NCI-H524 treated with DMSO at 0.1 percent for 48 hours (cell line): Measurements from ENCODE around the gene SPTBN1.
A peak's percentile ranks its signal among the peaks of the same experiment; 100 is the strongest.

Experiments used
- DNase-seq: peaks from one replicate; lab custom pipeline; 2025; lab: John Stamatoyannopoulos, UW

The SPTBN1 gene

GRCh38 chr2:54434711-54435110 is 21.4 kb upstream of the SPTBN1 start:
- DNase-seq: no peak

GRCh38 chr2:54435325-54436226 is 20.6 kb upstream of the SPTBN1 start:
- no peak for DNase-seq

GRCh38 chr2:54437588-54437987 is 18.5 kb upstream of the SPTBN1 start:
- DNase-seq: no peak

GRCh38 chr2:54438271-54438670 is 17.9 kb upstream of the SPTBN1 start:
- no peak for DNase-seq

- DNase-seq: no peak
These were observed 16.5 kb upstream of the SPTBN1 start for GRCh38 chr2:54439582-54439981.

GRCh38 chr2:54440050-54440449 is 16.1 kb upstream of the SPTBN1 start:
- DNase-seq: no peak

- DNase-seq: no peak
These were observed 11.6 kb upstream of the SPTBN1 start for GRCh38 chr2:54444503-54444902.

GRCh38 chr2:54446122-54446521 is 10.0 kb upstream of the SPTBN1 start:
- DNase-seq: no peak

GRCh38 chr2:54446625-54447024 is 9.5 kb upstream of the SPTBN1 start:
- DNase-seq: no peak

- no peak for DNase-seq
These were observed 1.5 kb upstream of the SPTBN1 start for GRCh38 chr2:54454548-54455130.

- DNase-seq: no peak
These were observed 980 bp upstream of the SPTBN1 start for GRCh38 chr2:54455131-54455562.

GRCh38 chr2:54456362-54456611 is 160 bp downstream of the SPTBN1 start:
- no peak for DNase-seq

- no peak for DNase-seq
These were observed 640 bp downstream of the SPTBN1 start for GRCh38 chr2:54456612-54457322.

GRCh38 chr2:54457323-54458023 is 1.3 kb downstream of the SPTBN1 start:
- peak; percentile 68 for DNase-seq

GRCh38 chr2:54459037-54459441 is 2.9 kb downstream of the SPTBN1 start:
- DNase-seq: no peak

GRCh38 chr2:54461261-54461660 is 5.1 kb downstream of the SPTBN1 start:
- no peak for DNase-seq

- no peak for DNase-seq
These were observed 8.2 kb downstream of the SPTBN1 start for GRCh38 chr2:54464341-54464740.

GRCh38 chr2:54465143-54465542 is 9.0 kb downstream of the SPTBN1 start:
- no peak for DNase-seq

- no peak for DNase-seq
These were observed 10.7 kb downstream of the SPTBN1 start for GRCh38 chr2:54466870-54467269.

- DNase-seq: no peak
These were observed 12.5 kb downstream of the SPTBN1 start for GRCh38 chr2:54468673-54469072.

GRCh38 chr2:54469484-54470053 is 13.4 kb downstream of the SPTBN1 start:
- no peak for DNase-seq

GRCh38 chr2:54470266-54470938 is 14.3 kb downstream of the SPTBN1 start:
- DNase-seq: no peak
